Choroid plexus epithelial cell (primary cell): Measurements from ENCODE around the gene POLR3H.

Experiments used
- DNase-seq: peaks from one replicate; pipeline ENCODE4 v3.0.0-alpha.2; 2010; ENCODE audit warnings: low read depth
- H3K4me3 ChIP-seq: 2 replicates; pipeline ENCODE4 v1.5.1; 2011; ENCODE audit warnings: low read depth, mild to moderate bottlenecking, control low read depth, low read length, moderate library complexity
- CTCF ChIP-seq: conservative IDR thresholded peaks from 2 replicates; pipeline ENCODE4 v1.5.1; 2011; ENCODE audit warnings: low read depth, mild to moderate bottlenecking, control low read depth, inconsistent platforms, low read length, moderate library complexity

The POLR3H gene

GRCh38 chr22:41478473-41478872 lies 65.8 kb downstream of the POLR3H start:
- no peak for DNase-seq
- TF ChIP-seq CTCF = no peak
- no peak overlapping the region for H3K4me3 ChIP-seq
